MM.1S (cell line): ENCODE measurements around the gene UBE2G2.

Source experiments
- DNase-seq: peaks from one replicate; pipeline ENCODE4 v3.0.0-alpha.2; 2015
- H2AFZ ChIP-seq: fragments of 300-600 bp; sonication (generic); 2 replicates; pipeline ENCODE4 v1.6.0; 2016; ENCODE audit warnings: antibody characterized with exemption, low read length
- H3F3A ChIP-seq: fragments of 300-600 bp; sonication (generic); 2 replicates; pipeline ENCODE4 v1.6.1; 2016; ENCODE audit warnings: mild to moderate bottlenecking, antibody characterized with exemption, low read length, moderate library complexity, mixed read lengths; ENCODE audit not compliant: insufficient read depth
- H3K27ac ChIP-seq: fragments of 300-600 bp; sonication (generic); 2 replicates; pipeline ENCODE4 v1.5.1; 2016; ENCODE audit warnings: mild to moderate bottlenecking, low read length
- H3K27me3 ChIP-seq: fragments of 300-600 bp; sonication (generic); replicated peaks from 2 replicates; pipeline ENCODE4 v1.6.0; 2016; ENCODE audit warnings: low read length; ENCODE audit not compliant: insufficient read depth
- H3K36me3 ChIP-seq: fragments of 300-600 bp; sonication (generic); replicated peaks from 2 replicates; pipeline ENCODE4 v1.6.1; 2016; ENCODE audit warnings: mild to moderate bottlenecking, low read length, mixed read lengths; ENCODE audit not compliant: insufficient read depth
- H3K4me1 ChIP-seq: fragments of 300-600 bp; sonication (generic); 2 replicates; pipeline ENCODE4 v1.6.1; 2016; ENCODE audit warnings: low read length, mixed read lengths
- H3K4me2 ChIP-seq: fragments of 300-600 bp; sonication (generic); 2 replicates; pipeline ENCODE4 v1.6.0; 2016; ENCODE audit warnings: low read depth, low read length
- H3K4me3 ChIP-seq: fragments of 300-600 bp; sonication (generic); 2 replicates; pipeline ENCODE4 v1.5.1; 2016; ENCODE audit warnings: low read length, mixed read lengths
- H3K79me2 ChIP-seq: fragments of 300-600 bp; sonication (generic); 2 replicates; pipeline ENCODE4 v1.6.1; 2016; ENCODE audit warnings: mixed run types, low read length, mixed read lengths
- H3K9ac ChIP-seq: fragments of 300-600 bp; sonication (generic); 2 replicates; pipeline ENCODE4 v1.6.1; 2016; ENCODE audit warnings: low read length, mixed read lengths
- H3K9me2 ChIP-seq: fragments of 300-600 bp; sonication (generic); replicated peaks from 2 replicates; pipeline ENCODE4 v1.6.1; 2016; ENCODE audit warnings: mild to moderate bottlenecking, low read length, mixed read lengths; ENCODE audit not compliant: insufficient read depth
- H3K9me3 ChIP-seq: fragments of 300-600 bp; sonication (generic); replicated peaks from 2 replicates; pipeline ENCODE4 v1.6.1; 2016; ENCODE audit warnings: mild to moderate bottlenecking, low read length, mixed read lengths; ENCODE audit not compliant: insufficient read depth
- H4K20me1 ChIP-seq: fragments of 300-600 bp; sonication (generic); 2 replicates; pipeline ENCODE4 v1.6.1; 2016; ENCODE audit warnings: mild to moderate bottlenecking, low read length, moderate library complexity, mixed read lengths; ENCODE audit not compliant: insufficient read depth
- EZH2 ChIP-seq: fragments of 300-600 bp; sonication (generic); optimal IDR thresholded peaks from 2 replicates; pipeline ENCODE3; 2017; ENCODE audit warnings: low read depth, mild to moderate bottlenecking, antibody characterized with exemption, low read length, mixed read lengths
- EZH2phosphoT487 ChIP-seq: fragments of 300-600 bp; sonication (generic); IDR thresholded peaks from 2 replicates; pipeline ENCODE4 v1.6.1; 2018; ENCODE audit warnings: antibody characterized with exemption, low read length
- TF ChIP-seq, protein P1 (sequence below): fragments of 300-600 bp; sonication (generic); IDR thresholded peaks from 2 replicates; pipeline ENCODE4 v1.5.1; 2016; ENCODE audit warnings: antibody characterized with exemption, low read length, mixed read lengths

The UBE2G2 gene

DNA sequence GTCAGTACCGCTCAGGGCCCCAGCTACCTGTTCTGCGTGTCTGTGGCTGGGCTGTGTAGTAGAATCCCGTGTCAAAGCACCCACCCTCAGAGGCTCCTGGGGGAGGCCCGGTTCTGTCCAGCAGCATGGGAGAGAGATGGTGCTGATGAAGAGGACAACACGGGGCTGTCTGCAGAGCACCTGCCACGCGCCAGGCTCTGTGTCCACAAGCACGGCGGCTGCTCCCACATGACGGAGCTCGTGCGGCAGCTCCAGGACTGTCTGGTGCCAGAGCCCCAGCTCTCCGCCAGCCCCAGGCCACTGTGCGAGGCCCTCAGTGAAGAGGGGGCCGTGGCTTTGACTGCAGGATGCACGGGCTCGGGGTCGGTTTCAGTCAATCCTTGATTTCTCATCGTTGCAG is 48.3 kb downstream of the UBE2G2 start:
- Histone ChIP-seq H3K9ac (no peak overlapping the region), H3K4me2 (no peak overlapping the region), H3K4me1 (no peaks in the 10 kb centered on the region), H3K27me3 (peaks cover 98% of the 10 kb centered on the region), H3K9me3 (no peaks in the 10 kb centered on the region), H3K36me3 (no peaks in the 10 kb centered on the region), H3K79me2 (no peaks in the 10 kb centered on the region), H4K20me1 (no peaks in the 10 kb centered on the region), H3K9me2 (no peaks in the 10 kb centered on the region), H3K4me3 (no peak overlapping the region), H3K27ac (no peak overlapping the region), H3F3A (no peaks in the 10 kb centered on the region), H2AFZ (no peak overlapping the region)
- no peak for DNase-seq
- TF ChIP-seq EZH2 (no peak), EZH2phosphoT487 (no peak)
- TF ChIP-seq, protein P1, sequence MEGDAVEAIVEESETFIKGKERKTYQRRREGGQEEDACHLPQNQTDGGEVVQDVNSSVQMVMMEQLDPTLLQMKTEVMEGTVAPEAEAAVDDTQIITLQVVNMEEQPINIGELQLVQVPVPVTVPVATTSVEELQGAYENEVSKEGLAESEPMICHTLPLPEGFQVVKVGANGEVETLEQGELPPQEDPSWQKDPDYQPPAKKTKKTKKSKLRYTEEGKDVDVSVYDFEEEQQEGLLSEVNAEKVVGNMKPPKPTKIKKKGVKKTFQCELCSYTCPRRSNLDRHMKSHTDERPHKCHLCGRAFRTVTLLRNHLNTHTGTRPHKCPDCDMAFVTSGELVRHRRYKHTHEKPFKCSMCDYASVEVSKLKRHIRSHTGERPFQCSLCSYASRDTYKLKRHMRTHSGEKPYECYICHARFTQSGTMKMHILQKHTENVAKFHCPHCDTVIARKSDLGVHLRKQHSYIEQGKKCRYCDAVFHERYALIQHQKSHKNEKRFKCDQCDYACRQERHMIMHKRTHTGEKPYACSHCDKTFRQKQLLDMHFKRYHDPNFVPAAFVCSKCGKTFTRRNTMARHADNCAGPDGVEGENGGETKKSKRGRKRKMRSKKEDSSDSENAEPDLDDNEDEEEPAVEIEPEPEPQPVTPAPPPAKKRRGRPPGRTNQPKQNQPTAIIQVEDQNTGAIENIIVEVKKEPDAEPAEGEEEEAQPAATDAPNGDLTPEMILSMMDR = no peak

DNA sequence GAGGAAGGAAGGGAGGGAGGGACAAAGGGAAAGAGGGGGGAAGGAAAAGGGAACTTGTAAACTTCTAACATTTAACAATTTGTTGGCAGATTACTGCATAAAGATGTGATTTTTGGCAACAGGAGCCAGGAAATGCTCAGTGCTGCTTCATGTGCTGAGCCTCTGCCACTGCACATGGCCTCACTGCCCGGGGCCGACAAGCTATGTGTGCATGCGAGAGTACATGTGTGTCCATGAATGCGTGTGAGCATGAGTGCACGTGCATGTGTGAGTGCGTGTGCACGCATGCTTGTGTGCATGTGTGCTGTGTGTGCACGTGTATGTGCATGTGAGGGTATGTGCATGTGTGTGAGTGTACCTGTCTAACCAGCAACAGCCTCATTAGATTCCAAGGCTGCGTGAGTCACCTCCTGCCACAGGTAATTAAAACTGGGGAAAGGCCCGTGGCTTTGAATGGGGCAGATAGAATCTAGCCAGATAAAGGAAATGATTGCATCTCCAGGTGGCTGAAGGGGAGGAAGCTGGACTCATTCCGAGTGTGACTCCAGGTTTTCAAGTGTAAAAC is 48.9 kb downstream of the UBE2G2 start:
- Histone ChIP-seq H3K9me3 (no peaks in the 10 kb centered on the region), H3F3A (no peaks in the 10 kb centered on the region), H3K4me1 (no peaks in the 10 kb centered on the region), H3K79me2 (no peaks in the 10 kb centered on the region), H3K36me3 (no peaks in the 10 kb centered on the region), H3K9ac (no peak overlapping the region), H3K27ac (no peak overlapping the region), H3K4me2 (no peak overlapping the region), H3K4me3 (no peak overlapping the region), H2AFZ (no peak overlapping the region), H3K27me3 (peaks cover 98% of the 10 kb centered on the region), H4K20me1 (no peaks in the 10 kb centered on the region), H3K9me2 (no peaks in the 10 kb centered on the region)
- TF ChIP-seq EZH2 (no peak), EZH2phosphoT487 (no peak)
- TF ChIP-seq, protein P1 = no peak
- DNase-seq = no peak

DNA sequence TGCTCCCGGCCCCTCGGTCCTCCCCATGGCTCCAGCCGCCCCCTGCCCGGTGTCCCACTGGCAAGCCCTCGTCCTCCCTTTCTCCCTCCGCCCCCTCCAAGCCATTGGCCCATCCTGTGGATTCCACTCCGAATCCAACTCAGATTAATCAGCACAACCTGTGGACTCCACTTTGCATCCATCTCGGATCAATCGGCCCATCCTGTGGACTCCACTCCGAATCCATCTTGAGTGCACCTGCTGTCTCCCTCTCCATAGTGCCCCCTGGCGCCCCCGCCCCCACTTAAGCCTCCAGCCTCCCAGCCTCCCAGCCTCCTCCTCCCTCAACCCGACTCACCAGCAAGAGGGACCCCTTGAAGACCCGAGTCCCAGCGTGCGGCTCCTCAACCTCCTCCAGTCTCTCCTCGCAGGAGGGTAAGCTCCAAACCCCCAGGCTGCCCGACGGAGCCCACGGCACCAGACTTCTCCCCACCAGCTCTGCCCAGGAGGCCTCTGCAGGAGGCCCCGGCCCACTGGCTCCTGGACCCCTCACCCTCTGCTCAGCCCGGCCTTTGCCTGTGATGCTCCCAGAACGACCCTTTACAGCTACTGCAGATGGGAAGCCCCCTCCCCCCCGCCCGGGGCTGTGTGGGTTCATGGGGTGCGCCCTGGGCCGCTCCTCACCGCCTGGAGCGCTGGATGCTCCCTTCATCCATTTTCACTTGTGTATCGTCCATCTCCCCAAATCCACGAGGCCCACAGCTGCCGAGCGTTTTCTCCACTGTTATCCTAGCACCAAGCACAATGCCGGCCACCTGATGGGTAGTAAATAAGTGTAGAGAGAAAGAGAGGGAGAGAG is 49.6 kb downstream of the UBE2G2 start:
- H3K79me2 ChIP-seq = no peaks in the 10 kb centered on the region
- TF ChIP-seq EZH2phosphoT487 = no peak
- TF ChIP-seq EZH2 = no peak
- TF ChIP-seq, protein P1 = no peak
- no peak for DNase-seq
- no peaks in the 10 kb centered on the region for H3K36me3 ChIP-seq
- H3K9me3 ChIP-seq = no peaks in the 10 kb centered on the region
- no peak overlapping the region for H3K9ac ChIP-seq
- H2AFZ ChIP-seq = no peak overlapping the region
- H3K4me3 ChIP-seq = no peak overlapping the region
- H3K9me2 ChIP-seq = no peaks in the 10 kb centered on the region
- H3K4me1 ChIP-seq = no peaks in the 10 kb centered on the region
- no peaks in the 10 kb centered on the region for H4K20me1 ChIP-seq
- peaks cover 99% of the 10 kb centered on the region for H3K27me3 ChIP-seq
- no peaks in the 10 kb centered on the region for H3F3A ChIP-seq
- no peak overlapping the region for H3K4me2 ChIP-seq
- no peak overlapping the region for H3K27ac ChIP-seq
